Umbilical cord (tissue), 2 donors: Measurements from ENCODE around the gene PARD3B. TPM values are rescaled to one million over a fixed set of nuclear protein-coding genes. Genes with fewer than 3 reads are reported as not detected.

ENCODE experiments used
- DNase-seq: peaks from one replicate; pipeline ENCODE4 v3.0.0-alpha.2; 2015; ENCODE audit warnings: low spot score
- total RNA-seq: library from RNA; depleted of rRNA; stranded (reverse); fragments of >200 nt; gene quantifications from one replicate; pipeline ENCODE4 v1.2.3, GENCODE V29; 2014; ENCODE audit warnings: low replicate concordance; ENCODE audit not compliant: insufficient read depth

PARD3B gene
- total RNA-seq, 1 donor from 2014 or later: 27.7 TPM

GRCh38 chr2:205593891-205594290 is 1048.6 kb downstream of the PARD3B start:
- no peak for DNase-seq

- no peak for DNase-seq
Observed at GRCh38 chr2:205596581-205596980, 1051.3 kb downstream of the PARD3B start.

DNA sequence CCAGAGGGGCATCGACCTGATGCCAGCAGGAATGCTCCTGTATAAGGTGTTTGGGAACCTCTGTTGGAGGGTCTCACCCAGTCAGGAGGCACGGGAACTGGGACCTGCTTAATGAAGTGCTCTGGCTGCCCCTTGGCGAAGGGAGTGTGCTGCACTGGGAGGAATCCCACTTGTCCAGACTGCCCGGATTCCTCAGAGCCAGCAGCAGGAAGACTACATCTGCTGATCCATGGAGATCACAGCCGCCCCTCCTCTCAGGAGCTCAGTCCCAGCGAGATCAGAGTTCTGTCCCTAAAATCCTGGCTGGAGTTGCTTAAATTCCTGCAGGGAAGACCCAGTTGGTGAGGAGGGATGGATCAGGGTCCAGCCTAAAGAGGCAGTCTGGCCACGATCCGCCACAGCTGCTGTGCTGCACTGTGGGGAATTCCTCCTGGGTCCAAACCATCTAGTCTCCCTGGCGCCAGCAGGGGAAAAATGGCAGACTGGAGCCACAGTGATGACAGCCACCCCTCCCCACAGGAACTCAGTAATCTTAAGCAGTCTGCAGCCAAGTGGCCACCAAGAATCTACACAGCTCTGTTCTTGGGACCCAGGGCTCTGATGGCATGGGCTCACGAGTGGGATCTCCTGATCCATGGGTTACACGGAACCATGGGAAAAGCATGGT is 1060.5 kb downstream of the PARD3B start:
- DNase-seq: no peak

- DNase-seq: no peak
Observed at GRCh38 chr2:205607146-205607545, 1061.9 kb downstream of the PARD3B start.

GRCh38 chr2:205609113-205609512 is 1063.8 kb downstream of the PARD3B start:
- DNase-seq: no peak

- DNase-seq: no peak
Observed at GRCh38 chr2:205610437-205610836, 1065.2 kb downstream of the PARD3B start.

GRCh38 chr2:205612636-205613035 is 1067.4 kb downstream of the PARD3B start:
- DNase-seq: peak; percentile 35

DNA sequence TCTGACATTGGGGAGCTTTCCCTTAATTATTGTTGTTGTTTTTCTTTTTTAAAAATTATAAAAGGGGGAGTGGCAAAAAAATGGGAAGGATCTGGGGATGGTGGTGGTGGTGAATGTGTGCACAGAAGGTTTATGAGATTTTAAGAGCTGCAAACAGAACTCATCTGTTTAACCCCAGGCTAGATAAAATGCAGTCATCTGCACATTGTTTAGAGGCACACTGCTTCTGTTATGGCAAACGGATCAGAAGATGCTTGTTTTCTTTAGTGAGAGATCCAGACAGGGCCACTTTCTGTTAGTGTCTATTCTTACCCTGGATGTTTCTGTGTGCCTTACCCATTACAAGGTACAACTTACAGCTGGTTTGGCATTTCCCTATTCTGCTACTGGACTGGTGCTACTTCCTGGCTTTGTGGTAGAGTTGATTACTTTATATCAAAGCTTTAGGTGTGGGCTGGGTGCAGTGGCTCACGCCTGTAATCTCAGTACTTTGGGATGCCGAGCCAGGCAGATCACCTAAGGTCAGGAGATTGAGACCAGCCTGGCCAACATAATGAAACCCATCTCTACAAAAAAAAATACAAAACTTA is 1068.8 kb downstream of the PARD3B start:
- DNase-seq: peak; percentile 53

- no peak for DNase-seq
Observed at GRCh38 chr2:205614965-205615364, 1069.7 kb downstream of the PARD3B start.

GRCh38 chr2:205617905-205618304 is 1072.6 kb downstream of the PARD3B start:
- no peak for DNase-seq

- no peak for DNase-seq
Observed at GRCh38 chr2:205619600-205619999, 1074.3 kb downstream of the PARD3B start.

- no peak for DNase-seq
Observed at GRCh38 chr2:205627085-205627484, 1081.8 kb downstream of the PARD3B start.

DNA sequence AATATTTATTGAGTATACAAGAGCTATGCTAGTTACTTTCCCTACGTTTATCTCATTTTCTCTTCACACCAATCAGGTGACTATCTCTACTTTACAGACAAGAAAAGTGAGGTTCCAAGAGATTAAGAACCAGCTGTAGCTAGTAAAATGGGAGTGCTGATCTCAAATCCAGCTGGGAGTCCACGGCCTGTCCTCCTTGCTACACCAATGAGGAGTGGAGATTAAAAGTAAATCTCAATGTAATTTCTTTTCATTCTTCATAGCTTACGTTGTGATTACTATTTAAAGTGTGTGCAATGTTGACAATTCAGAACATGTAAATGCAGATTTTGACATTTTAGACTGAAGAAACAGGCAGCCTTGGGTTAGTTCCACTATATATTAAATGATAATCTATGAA is 1083.1 kb downstream of the PARD3B start:
- DNase-seq: no peak

GRCh38 chr2:205629091-205629776 is 1084.0 kb downstream of the PARD3B start:
- peak; percentile 35 for DNase-seq

DNA sequence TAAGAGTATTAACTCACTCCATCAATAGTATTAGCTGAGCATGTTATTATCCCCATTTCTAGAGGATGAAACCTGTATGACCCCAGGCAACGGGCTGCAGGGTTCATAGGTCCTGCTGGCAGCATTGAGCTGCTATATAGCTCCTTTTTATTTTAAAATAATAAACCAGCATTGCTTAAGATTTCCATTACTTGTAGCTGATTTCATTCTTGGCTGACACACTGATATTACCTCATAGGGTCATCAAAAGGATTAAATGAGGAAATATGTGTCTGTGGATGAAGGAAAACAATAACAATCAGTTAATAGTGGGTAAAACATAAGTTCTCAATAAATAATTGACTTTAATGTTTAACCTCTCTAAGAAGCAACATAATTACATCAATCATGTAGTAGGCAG is 1088.7 kb downstream of the PARD3B start:
- DNase-seq: no peak

GRCh38 chr2:205636549-205637319 is 1091.5 kb downstream of the PARD3B start:
- DNase-seq: no peak

GRCh38 chr2:205637320-205637602 is 1092.0 kb downstream of the PARD3B start:
- no peak for DNase-seq

DNA sequence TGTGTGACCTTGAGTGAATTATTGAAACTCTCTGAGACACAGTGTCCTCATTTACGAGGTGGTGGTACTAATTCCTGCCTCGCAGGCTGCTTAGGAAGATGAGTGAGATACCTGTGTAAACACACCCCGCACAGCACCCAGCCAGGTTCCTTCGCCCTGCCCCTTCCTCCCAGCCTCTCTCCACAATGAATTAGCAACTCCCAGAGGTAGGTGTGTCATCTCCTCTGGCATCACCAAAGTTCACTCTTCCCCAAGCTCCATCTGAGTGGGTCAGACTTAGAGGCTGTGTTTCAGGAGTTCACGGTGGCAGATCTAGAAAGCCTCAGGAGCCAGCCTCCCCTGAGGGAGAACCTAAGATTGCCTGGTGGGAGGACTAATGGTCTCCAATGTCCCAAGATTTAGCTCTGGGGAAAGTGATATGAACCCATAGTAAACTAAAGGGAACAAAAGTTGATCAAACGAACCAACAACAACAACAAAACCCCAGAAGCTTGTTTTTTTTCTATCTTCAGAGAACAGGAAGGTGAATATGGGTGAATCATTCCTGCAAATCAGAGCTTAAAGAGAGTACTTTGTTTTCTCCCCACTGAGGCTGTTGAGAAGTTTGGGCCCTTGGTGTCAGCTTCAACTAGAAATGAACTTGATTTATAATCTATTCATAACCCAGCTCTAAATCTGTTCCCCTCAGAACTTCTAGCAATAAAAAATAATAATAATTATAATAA is 1092.7 kb downstream of the PARD3B start:
- DNase-seq: no peak

GRCh38 chr2:205640716-205641115 is 1095.4 kb downstream of the PARD3B start:
- no peak for DNase-seq

- DNase-seq: no peak
Observed at GRCh38 chr2:205642599-205643356, 1097.5 kb downstream of the PARD3B start.

- peak; percentile 33 for DNase-seq
Observed at GRCh38 chr2:205643391-205643885, 1098.2 kb downstream of the PARD3B start.
